Liver (tissue), 3 donors: ENCODE measurements around the gene TADA2A.

Experiments
- GABPA ChIP-seq, 2 donors: IDR thresholded peaks in 1 of 2; conservative IDR thresholded peaks in 1 of 2; 2 replicates each; pipeline ENCODE4 v1.6.1; 2016; ENCODE audit warnings: antibody characterized with exemption in 2 of 2, mild to moderate bottlenecking in 1 of 2, moderate library complexity in 1 of 2
- RXRA ChIP-seq, 2 donors: IDR thresholded peaks; 2 replicates each; pipeline ENCODE4 v1.6.1; 2017 to 2018; ENCODE audit warnings: antibody characterized with exemption in 2 of 2, mild to moderate bottlenecking in 1 of 2
- TAF1 ChIP-seq: conservative IDR thresholded peaks from 2 replicates; pipeline ENCODE4 v1.6.1; 2016; ENCODE audit warnings: antibody characterized with exemption, mild to moderate bottlenecking
- TF ChIP-seq, protein P1 (sequence below): fragments of 150-350 bp; IDR thresholded peaks from 2 replicates; pipeline ENCODE4 v1.5.1; 2017; ENCODE audit warnings: improper control_type of control experiment, low read depth, low read length; ENCODE audit not compliant: missing input control
- TF ChIP-seq, protein P2 (sequence below): IDR thresholded peaks from 2 replicates; pipeline ENCODE4 v1.6.1; 2016; ENCODE audit warnings: antibody characterized with exemption
- donor health status: healthy.
- donor health status: healthy.

DNA sequence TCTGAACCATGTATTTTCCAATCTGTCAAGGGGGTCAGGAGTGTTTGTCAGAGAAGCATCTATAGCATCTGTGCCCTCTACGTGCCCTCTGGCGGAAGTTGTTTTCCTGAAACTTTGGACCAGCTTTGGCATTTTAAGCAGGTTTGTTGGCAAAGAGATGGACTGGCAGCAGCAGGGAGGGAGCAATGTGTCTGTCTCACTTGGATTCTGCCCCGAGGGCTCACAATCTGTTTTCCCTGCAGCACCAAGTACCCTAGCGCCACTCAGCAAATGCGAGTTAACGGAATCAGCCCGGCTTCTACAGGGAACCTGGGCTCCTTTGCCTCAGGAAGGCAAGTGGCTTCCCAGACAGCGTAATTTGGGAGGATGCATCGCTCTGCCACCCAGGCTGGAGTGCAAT is 100.4 kb downstream of the TADA2A start:
- TF ChIP-seq, protein P1, sequence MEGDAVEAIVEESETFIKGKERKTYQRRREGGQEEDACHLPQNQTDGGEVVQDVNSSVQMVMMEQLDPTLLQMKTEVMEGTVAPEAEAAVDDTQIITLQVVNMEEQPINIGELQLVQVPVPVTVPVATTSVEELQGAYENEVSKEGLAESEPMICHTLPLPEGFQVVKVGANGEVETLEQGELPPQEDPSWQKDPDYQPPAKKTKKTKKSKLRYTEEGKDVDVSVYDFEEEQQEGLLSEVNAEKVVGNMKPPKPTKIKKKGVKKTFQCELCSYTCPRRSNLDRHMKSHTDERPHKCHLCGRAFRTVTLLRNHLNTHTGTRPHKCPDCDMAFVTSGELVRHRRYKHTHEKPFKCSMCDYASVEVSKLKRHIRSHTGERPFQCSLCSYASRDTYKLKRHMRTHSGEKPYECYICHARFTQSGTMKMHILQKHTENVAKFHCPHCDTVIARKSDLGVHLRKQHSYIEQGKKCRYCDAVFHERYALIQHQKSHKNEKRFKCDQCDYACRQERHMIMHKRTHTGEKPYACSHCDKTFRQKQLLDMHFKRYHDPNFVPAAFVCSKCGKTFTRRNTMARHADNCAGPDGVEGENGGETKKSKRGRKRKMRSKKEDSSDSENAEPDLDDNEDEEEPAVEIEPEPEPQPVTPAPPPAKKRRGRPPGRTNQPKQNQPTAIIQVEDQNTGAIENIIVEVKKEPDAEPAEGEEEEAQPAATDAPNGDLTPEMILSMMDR = no peak
- TF ChIP-seq, protein P2, sequence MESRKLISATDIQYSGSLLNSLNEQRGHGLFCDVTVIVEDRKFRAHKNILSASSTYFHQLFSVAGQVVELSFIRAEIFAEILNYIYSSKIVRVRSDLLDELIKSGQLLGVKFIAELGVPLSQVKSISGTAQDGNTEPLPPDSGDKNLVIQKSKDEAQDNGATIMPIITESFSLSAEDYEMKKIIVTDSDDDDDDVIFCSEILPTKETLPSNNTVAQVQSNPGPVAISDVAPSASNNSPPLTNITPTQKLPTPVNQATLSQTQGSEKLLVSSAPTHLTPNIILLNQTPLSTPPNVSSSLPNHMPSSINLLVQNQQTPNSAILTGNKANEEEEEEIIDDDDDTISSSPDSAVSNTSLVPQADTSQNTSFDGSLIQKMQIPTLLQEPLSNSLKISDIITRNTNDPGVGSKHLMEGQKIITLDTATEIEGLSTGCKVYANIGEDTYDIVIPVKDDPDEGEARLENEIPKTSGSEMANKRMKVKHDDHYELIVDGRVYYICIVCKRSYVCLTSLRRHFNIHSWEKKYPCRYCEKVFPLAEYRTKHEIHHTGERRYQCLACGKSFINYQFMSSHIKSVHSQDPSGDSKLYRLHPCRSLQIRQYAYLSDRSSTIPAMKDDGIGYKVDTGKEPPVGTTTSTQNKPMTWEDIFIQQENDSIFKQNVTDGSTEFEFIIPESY = no peak
- no peak for TF ChIP-seq GABPA (IDR thresholded peaks at IDR 0.05 in 1 of 2, conservative IDR thresholded peaks at IDR 0.05 in 1 of 2)
- TF ChIP-seq RXRA (IDR thresholded peaks at IDR 0.05) = peak; percentile 38 to 67
- no peak for TF ChIP-seq TAF1
